Muscle of back (tissue), 13 donors: Measurements from ENCODE around the gene GNG12. TPM values are rescaled to one million over a fixed set of nuclear protein-coding genes. Genes with fewer than 3 reads are reported as not detected.

Source experiments
- DNase-seq, 3 donors: peaks; one replicate each; pipeline versions ENCODE4 v3.0.0 to v3.0.0-alpha.2; 2013
- long read RNA-seq, 9 donors: transcript quantifications; one replicate each; lab custom pipeline, GENCODE V29; 2026
- polyA plus RNA-seq, 10 donors: library from polyadenylated mRNA; unstranded; fragments of 120-200 nt; gene quantifications; one replicate each; pipeline ENCODE4 v1.2.1, GENCODE V29; 2013; ENCODE audit not compliant: insufficient read length in 10 of 10

The GNG12 gene
- polyA plus RNA-seq, result 10 to 100 TPM; 44.8 to 64.6 (median 50.6) TPM
- long read RNA-seq, donor 1, full-length matches to known transcripts, result 13 of 13 reads
- long read RNA-seq, donor 1, partial matches to known transcripts, result 0 of 13 reads
- long read RNA-seq, donor 1, other reads (novel, unspliced or antisense), result 0 of 13 reads
- long read RNA-seq, donor 2, full-length matches to known transcripts, result 9 of 9 reads
- long read RNA-seq, donor 2, partial matches to known transcripts, result 0 of 9 reads
- long read RNA-seq, donor 2, other reads (novel, unspliced or antisense), result 0 of 9 reads
- long read RNA-seq, donor 3, result 0 reads
- long read RNA-seq, donor 4, full-length matches to known transcripts, result 13 of 13 reads
- long read RNA-seq, donor 4, partial matches to known transcripts, result 0 of 13 reads
- long read RNA-seq, donor 4, other reads (novel, unspliced or antisense), result 0 of 13 reads
- long read RNA-seq, donor 5, full-length matches to known transcripts, result 16 of 16 reads
- long read RNA-seq, donor 5, partial matches to known transcripts, result 0 of 16 reads
- long read RNA-seq, donor 5, other reads (novel, unspliced or antisense), result 0 of 16 reads
- long read RNA-seq, donor 6, full-length matches to known transcripts, result 16 of 16 reads
- long read RNA-seq, donor 6, partial matches to known transcripts, result 0 of 16 reads
- long read RNA-seq, donor 6, other reads (novel, unspliced or antisense), result 0 of 16 reads
- long read RNA-seq, donor 7, full-length matches to known transcripts, result 9 of 9 reads
- long read RNA-seq, donor 7, partial matches to known transcripts, result 0 of 9 reads
- long read RNA-seq, donor 7, other reads (novel, unspliced or antisense), result 0 of 9 reads
- long read RNA-seq, donor 8, full-length matches to known transcripts, result 9 of 9 reads
- long read RNA-seq, donor 8, partial matches to known transcripts, result 0 of 9 reads
- long read RNA-seq, donor 8, other reads (novel, unspliced or antisense), result 0 of 9 reads
- long read RNA-seq, donor 9, full-length matches to known transcripts, result 2 of 2 reads
- long read RNA-seq, donor 9, partial matches to known transcripts, result 0 of 2 reads
- long read RNA-seq, donor 9, other reads (novel, unspliced or antisense), result 0 of 2 reads

DNA sequence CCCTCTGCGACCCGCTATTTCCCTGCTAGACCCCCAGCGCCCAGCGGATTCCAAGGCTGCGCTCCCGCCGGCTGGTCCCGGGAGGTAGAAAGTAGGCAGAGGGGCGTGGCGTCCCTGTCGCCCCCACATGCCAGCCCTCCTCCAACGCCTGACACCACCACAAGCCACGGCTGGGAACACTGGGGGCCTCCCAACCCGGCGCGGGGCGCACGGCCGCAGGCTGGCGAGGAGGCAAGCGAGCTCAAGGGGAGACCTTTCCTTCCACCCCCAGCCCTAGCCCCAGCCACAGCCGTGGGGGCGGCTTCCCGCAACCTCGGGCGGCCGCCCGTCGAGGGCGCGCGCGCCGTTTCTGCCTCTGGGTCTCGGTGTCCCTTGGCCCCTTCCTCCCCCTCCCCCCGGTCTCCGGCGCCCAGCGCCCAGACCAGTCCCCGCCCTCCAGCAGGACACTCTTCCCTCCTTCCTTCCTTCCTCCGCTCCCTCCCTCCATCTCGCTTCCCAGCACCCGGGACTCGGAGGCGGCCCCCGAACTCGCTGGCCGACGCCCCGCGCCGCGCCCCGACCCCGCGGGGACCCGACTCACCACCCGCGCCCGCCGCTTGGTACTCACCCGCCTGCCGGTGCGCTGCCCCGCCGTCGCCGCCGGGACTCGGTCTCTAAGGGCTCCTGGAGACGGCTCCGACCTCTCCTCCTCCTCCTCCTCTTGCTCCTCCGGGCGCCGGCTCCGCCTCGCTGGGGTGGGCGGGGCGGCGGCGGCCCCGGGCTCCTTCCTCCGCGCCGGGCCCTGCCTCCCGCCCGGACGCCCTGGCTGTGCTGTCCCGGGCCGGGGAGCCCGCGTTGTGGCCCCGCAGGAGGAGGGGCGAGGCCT is at the start of gene GNG12:
Gene GNG12, minus strand, starts transcription at position 731 of the 865 bp plus-strand sequence. CDS start 125,781 bp downstream, outside the sequence.
- DNase-seq, result peak; percentile 71 to 94 (median 86)

DNA sequence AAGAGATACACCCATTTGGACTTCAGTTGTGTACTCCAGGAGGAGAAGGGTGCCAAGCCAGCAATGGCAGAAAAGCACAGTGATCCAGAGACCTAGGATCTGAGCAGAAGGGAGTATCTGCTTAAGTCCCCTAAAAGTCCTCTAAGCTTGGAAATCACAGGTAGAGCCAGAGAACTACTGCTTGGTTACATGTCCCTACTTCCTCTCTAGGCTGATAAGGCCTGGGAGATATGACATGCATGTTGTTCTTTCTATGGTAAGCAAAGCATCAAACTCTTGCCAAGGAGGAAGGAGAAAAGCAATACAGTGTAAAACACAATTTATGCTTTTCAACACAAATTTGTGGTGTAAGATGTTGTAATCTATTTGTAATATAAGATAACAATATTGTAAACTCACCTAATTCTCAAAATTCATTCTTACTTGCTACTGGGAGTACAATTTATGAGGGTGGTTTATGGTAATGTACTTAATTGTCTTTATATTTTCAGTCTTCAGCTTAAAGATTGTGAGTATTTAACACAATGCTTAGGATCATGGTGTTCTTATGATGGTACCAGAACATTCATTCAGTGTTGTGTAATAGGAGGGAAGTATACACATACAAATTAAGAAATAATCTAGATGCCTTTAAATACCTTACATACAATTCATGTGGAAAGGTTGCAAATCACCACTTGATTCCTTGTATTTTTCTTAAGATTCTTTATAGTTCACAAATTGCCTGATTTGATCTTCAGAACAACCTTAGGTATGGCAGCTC is 49.1 kb upstream of the GNG12 start:
- no peak for DNase-seq

DNA sequence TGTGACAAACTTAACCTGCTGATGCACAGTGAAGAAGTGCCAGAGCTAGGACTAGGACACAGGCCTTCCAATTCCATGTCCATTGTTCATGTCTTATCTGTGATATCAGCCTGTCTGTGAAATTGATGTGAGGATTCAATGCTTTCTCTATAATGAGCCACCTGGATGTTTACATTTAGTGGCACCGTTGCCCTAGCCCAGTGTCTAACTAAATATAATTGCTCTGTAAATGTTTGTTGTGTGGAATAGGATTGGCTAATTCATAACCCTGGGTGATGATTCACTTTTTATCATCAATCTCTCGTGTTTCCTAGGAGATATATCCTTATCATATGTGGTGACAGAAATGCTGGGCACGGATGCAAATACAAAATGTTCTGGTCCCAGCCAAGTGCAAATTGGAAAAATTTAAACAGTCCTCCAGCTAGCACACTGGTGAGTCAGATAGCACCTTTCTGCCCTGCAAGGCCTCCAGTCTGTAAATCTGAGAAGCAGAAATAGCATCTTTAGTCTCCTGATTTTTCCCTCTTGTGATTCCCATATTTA is 46.9 kb upstream of the GNG12 start:
- peak in 1 of 3 donors; percentile 57 for DNase-seq

DNA sequence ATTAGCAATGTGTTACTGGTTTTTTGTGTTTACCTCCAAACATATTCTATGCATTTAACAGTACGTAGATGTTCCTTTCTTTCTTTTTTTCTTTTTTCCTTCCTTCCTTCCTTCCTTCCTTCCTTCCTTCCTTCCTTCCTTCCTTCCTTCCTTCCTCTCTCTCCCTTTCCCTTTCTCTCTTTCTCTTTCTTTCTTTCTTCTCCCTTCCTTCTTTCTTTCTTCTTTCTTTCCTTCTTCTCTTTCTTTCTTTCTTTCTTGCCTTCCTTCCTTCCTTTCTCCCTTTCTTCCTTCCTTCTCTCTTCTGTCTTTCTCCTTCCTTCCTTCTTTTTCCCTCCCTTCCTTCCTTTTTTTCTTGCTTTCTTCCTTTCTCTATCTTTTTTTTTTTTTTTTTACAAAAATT is 46.2 kb upstream of the GNG12 start:
- no peak for DNase-seq

DNA sequence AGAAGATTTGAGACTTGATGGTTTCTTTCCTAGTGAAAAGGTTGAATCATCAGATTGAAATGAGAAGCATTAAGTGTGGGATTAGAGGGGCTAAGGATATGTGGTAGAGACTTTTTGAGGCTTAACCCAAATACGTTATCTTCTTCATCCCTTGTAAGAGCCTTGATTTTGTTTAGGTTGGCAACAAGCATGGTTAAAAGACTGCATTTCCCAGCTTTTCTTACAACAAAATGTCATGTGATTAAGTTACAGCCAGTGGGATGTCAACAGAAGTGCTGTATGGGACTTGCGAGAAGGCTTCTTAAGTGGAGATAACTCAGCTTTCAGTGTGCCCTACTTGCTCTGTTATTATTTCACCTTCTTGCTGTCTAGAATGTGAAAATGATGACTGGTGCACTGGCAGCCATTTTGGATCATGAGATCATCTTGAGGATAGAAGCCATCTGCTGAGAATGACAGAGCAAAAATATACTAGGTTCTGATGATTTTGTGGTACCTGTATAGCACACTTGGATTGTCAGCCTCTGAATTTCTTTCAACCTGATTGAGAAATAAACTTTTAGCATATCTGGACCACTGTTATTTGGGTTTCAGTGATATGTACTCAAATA is 41.3 kb upstream of the GNG12 start:
- no peak for DNase-seq

DNA sequence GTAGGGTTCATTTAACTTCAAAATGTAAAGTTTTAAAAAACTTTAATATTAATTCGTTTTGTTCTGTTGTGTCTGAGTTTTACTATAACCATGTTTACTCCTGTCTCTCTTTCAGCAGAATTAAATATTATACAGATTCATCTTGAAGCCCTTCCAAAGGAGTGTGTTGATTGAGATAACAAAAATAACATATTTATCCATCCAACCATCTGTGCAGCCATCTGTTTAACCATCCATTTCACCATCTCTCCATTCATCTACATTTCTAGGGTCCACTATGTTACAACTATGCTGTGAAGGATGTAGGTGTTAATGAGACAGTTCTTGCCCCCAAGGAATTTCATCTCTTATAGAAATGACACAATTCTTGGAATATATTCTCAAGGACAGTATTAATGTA is 36.0 kb upstream of the GNG12 start:
- DNase-seq, result no peak

DNA sequence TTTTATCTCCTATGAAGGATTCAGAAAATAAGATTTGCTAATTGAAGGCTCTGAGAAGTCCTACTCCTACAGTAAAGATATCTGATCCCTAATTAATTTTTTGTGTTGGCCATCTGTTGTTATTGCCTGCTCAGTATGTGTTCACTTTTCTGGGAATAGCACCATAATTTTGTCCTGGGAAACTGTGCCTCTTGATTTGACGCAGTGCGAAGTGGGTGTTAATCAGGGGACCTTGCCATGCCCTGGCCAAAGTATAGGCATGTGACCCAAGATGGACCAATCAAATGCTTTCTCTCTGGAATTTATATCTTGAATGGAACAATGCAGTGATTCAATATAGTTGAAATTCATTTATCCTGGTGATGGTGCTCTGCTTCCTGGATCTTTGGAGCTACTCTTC is 30.4 kb upstream of the GNG12 start:
- no peak for DNase-seq

DNA sequence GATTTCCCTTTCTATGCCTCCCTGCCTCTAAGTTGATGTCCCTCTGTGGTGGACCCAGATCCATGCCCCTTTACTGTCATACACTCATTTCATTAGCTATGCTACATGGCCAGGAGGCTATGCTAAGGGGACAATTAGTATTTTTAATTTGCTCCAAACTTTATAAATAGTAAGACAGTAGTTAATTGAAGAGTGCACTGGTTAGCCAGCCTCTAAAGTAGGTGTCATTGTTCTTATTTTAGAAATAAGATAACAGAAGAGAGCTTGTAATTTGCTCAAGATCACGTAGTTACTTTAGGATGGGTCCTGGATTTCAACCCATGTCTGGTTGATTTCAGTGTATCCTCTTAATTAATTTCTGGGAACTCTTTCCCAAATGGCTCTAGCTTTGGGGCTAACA is 29.4 kb upstream of the GNG12 start:
- no peak for DNase-seq

DNA sequence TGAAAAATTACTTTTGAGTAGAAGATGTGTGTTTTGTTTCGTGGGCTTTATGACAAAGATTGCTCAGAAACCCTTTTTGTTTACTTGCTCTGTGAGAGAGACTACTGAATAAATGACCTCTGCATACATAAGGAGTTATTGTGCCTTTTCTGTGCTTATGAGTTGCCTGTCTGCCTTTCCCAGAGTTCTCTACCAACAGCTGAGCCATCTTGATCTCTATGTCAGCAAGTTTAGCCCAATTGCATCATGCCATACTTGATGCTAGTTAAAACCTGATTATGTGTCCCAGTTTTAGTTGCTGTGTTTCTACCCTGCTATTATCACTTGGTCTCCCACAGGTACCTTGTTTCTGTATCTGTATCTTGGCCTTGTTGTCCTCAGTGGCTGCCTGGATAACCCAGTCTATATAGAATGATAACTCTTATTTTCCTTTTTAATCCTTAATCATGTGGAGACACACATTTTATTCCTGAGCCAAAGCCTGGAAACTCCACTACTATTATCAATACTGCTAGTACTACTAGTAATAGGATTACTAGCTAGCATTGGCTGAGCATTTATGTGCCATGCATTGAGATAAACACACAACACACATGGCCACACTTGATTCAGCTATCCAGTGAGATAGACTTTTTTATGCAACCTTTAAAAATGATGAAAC is 28.7 kb upstream of the GNG12 start:
- DNase-seq, result no peak

DNA sequence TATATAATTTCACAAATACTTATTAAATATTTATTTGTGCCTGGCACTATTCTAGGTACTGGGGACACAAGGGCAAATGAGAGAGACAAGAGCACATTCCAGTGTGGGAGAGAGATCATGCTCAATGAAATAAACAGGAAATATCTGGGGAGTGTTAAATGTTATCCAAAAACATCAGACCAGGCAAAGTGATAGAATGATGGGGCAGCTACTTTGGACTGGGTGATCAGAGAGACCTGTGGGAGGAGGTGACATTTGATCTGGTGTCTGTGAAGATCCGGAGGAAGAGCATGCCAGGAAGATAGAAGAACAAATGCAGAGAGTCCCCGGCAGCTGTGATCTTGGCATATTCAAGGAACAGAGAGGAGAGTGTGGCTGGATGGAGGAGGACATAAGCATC is 27.5 kb upstream of the GNG12 start:
- DNase-seq, result no peak

DNA sequence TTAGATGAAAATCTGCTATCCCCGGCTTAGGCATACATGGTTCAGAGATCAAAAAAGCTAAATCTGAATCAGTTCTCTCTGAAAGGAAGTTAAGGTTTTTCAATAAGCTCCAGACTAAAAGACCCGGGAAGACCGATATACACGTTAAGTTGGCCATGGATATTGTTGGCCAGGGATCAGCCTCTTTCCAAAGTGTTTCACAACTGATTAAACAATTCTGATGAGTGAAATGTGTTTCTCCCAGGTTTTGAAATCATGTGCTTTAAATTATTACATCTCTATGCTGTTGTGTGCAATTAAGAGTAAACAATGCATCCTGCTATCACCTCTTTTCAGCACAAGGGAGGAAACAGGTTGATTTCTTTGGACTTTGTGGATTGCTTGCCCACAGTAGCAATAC is 23.7 kb upstream of the GNG12 start:
- no peak for DNase-seq

DNA sequence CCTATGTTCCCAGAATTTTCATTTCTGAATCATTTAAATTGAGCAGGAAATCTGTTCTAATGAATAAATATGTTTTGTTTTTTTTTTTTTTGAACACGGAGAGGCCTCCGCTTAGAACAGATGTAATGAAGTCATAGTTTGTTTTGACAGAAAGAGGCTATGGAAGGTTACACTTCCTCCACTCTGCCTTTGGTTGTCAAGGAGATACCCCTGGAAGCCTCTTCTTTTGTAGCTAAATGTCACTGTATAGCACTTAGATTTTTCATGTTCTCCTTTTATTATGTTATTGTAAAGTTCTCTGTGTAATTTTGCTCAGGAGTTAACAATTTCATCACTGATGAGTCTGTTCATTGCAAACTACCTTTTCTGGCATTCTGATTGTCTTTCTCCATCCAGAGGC is 22.7 kb upstream of the GNG12 start:
- peak in 1 of 3 donors; percentile 40 for DNase-seq

DNA sequence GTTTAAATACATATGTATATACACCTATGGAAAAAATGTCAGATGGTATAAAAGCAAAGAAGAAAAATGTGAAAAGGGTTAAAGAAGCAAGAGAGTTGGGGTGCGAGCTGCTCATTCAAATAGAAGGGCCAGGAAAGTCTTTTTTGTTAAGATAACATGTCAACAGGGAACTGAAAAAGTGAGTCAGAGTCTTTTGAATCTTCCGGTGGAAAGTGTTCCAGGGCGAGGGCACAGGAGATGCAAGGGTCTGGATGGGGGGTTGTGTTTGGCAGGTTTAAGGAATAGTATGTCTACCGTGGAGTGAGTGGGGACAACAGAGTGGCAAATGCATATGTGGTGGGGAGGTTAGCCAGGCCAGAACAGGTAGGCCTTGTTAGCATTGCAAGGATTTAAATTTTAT is 22.2 kb upstream of the GNG12 start:
- no peak for DNase-seq

DNA sequence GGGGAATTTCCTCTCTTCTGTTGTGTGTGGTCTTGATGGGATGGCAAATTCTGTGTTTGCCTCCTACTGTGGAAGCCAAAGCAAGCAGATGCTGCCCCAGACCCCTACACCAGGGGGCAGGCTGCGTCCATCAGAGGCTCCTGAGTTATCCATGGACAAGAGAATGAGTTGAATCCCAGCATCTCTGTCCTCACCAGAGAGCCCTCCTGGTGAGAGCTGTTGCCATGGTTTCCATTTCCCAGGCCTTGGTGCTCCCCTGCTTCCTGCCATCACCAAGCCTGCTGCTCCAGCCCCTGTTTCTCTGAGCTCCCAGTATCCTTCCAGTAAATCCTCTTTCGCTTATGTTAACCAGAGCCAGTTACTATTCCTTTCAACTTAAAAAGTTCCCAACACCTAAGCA is 20.4 kb upstream of the GNG12 start:
- peak; percentile 40 to 70 (median 62) for DNase-seq

DNA sequence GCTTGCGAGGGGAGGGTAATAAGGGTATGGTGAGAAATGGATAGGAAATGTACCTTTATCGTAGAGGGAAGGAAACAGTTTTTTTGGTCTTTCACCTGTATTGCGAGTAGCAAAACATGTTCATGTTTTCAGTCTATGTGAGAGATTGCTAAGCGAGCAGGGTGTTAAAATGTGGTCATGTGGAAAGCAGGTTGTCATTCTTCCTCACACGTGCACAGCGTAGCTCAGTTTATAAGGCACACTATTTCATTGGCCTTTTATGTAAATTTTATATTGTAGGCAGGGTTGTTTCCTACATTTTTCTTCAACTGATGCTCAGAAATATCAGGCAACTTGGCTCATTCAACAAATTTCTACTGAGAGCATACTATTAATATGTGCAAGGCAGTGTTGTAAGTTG is 18.5 kb upstream of the GNG12 start:
- no peak for DNase-seq

DNA sequence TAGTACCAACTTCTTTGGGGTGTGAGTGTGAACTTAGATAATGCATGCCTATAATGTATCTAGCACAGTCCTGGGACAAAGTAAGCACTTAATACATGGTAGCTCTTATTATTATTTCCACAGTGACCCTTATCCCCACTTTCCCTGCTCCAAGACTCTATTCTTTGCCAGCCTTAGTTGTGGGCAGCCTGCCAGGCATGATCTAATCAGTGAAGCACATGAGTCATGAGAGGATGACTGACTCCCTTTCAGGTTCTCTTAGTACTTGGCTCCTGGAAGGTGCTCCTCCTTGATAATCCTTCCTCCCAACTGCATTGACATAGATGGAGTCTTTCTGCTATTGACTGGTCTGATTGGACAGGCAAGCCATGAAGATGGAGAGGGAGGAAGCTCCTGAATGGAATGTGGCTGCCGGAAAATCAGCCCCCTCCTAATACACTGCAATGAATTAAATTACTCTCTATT is 17.4 kb upstream of the GNG12 start:
- DNase-seq, result peak; percentile 40 to 71 (median 60)

DNA sequence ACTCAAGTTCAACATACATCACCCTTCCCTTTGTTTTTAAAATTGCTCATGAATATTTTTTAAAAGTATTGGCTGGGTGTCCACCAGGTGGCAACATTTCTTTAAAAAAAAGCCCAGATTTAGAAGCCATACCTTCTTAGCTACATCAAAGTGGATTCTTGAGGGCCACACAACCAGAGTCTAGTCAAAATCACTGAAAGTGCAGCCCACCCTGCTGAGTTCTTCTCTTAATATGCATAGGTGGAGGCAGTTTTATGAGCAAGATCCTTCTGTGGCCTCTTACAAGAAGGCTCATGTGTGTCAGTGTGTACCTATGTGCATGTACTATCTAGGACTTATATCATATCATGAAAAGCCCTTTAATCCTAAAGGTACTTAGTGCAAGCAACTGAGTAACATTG is 16.9 kb upstream of the GNG12 start:
- peak; percentile 48 to 77 (median 52) for DNase-seq

DNA sequence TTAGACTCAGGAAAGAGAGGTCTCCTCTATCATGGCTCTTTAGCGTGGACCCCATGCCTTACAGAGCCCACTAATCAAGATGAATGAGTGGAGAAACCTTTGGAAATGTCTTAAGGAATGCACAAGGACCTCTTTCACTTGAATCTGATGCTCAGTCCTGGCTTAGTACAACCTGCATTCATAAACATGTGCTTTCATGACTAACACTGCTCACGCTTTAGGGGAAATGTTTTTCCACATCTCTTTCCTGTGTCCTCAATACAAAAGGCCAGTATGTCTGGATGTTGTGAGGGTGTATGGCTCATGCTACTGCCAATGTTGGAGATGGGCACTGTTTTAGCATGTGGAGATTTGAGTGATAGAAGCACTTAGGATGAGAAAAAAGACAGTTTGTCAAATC is 14.2 kb upstream of the GNG12 start:
- no peak for DNase-seq

DNA sequence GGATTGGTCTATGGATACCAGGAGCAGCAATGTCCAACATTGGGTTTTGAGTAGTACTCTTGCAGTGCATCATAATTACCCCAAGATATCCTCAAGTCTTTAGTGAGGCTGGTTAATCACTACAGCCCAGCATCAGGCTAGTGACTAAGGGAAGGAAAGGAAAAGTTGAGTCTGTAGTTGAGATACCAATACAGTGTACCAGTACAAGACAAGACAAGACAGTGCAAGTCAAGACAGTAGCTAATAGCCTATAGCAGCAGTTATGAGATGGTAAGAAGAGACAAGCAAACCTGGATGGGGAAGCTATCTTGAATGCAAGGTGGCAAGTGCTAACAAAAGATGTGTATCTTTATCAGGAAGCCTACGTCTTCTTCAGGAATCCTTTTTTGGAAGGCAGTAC is 13.3 kb upstream of the GNG12 start:
- no peak for DNase-seq
